H9 (cell line): Measurements from ENCODE around the gene KIR3DL3. TPM values are rescaled to one million over a fixed set of nuclear protein-coding genes. Genes with fewer than 3 reads are reported as not detected.
"Not testable (repeated sequence)": the region's sequence is repeated elsewhere in the genome, so short reads cannot be mapped to it uniquely, and the experiment has no call there.

Experiments used
- DNase-seq: peaks from one replicate; pipeline ENCODE4 v3.0.0-alpha.2; 2017
- H2AFZ ChIP-seq: one replicate; pipeline ENCODE4 v1.6.1; 2013; ENCODE audit warnings: mild to moderate bottlenecking, low read length, control low read depth, moderate library complexity
- H2AK5ac ChIP-seq: 2 replicates; pipeline ENCODE4 v1.6.1; 2013; ENCODE audit warnings: low read length, control low read depth, mixed read lengths; ENCODE audit not compliant: insufficient read length
- H2BK120ac ChIP-seq: one replicate; pipeline ENCODE4 v1.6.1; 2013; ENCODE audit warnings: low read depth, mild to moderate bottlenecking, low read length, control low read depth, inconsistent platforms; ENCODE audit not compliant: poor library complexity, severe bottlenecking
- H2BK12ac ChIP-seq: 2 replicates; pipeline ENCODE4 v1.6.1; 2013; ENCODE audit warnings: low read length, control low read depth, mixed read lengths, low read depth; ENCODE audit not compliant: insufficient read length
- H2BK15ac ChIP-seq: 2 replicates; pipeline ENCODE4 v1.6.1; 2013; ENCODE audit warnings: low read depth, low read length, control low read depth
- H2BK20ac ChIP-seq: one replicate; pipeline ENCODE4 v1.6.1; 2013; ENCODE audit warnings: low read depth, mild to moderate bottlenecking, low read length, control low read depth, inconsistent platforms; ENCODE audit not compliant: poor library complexity, severe bottlenecking
- H2BK5ac ChIP-seq: 2 replicates; pipeline ENCODE4 v1.6.1; 2013; ENCODE audit warnings: low read length, control low read depth, mixed read lengths; ENCODE audit not compliant: insufficient read length
- H3K14ac ChIP-seq: 2 replicates; pipeline ENCODE4 v1.6.1; 2013; ENCODE audit warnings: low read length, control low read depth; ENCODE audit not compliant: insufficient read depth
- H3K18ac ChIP-seq: 2 replicates; pipeline ENCODE4 v1.6.1; 2013; ENCODE audit warnings: low read depth, mild to moderate bottlenecking, mixed read lengths, low read length, control low read depth; ENCODE audit not compliant: insufficient read length
- H3K23ac ChIP-seq: 2 replicates; pipeline ENCODE4 v1.6.1; 2013; ENCODE audit warnings: low read length, control low read depth, mixed read lengths, low read depth; ENCODE audit not compliant: insufficient read length
- H3K23me2 ChIP-seq: 2 replicates; pipeline ENCODE4 v1.6.1; 2013; ENCODE audit warnings: low read depth, mild to moderate bottlenecking, mixed read lengths, low read length, control low read depth; ENCODE audit not compliant: insufficient read length, poor library complexity, severe bottlenecking
- H3K27ac ChIP-seq: 2 replicates; pipeline ENCODE4 v1.5.1; 2013; ENCODE audit warnings: low read length, control low read depth, mixed read lengths, low read depth; ENCODE audit not compliant: insufficient read length
- H3K27me3 ChIP-seq: 2 replicates; pipeline ENCODE4 v1.6.1; 2013; ENCODE audit warnings: low read length, control low read depth, inconsistent platforms; ENCODE audit not compliant: insufficient read depth
- H3K4ac ChIP-seq: 2 replicates; pipeline ENCODE4 v1.6.1; 2013; ENCODE audit warnings: low read depth, mild to moderate bottlenecking, control low read depth, inconsistent platforms, low read length, moderate library complexity
- H3K4me1 ChIP-seq: 2 replicates; pipeline ENCODE4 v1.6.1; 2013; ENCODE audit warnings: low read length, control low read depth, inconsistent platforms; ENCODE audit not compliant: insufficient read depth
- H3K4me2 ChIP-seq: 2 replicates; pipeline ENCODE4 v1.6.1; 2013; ENCODE audit warnings: low read length, control low read depth, mixed read lengths; ENCODE audit not compliant: insufficient read length, insufficient read depth
- H3K56ac ChIP-seq: 2 replicates; pipeline ENCODE4 v1.6.1; 2013; ENCODE audit warnings: low read depth, mild to moderate bottlenecking, mixed read lengths, low read length, control low read depth; ENCODE audit not compliant: insufficient read length
- H3K79me1 ChIP-seq: 2 replicates; pipeline ENCODE4 v1.6.1; 2013; ENCODE audit warnings: low read depth, mild to moderate bottlenecking, moderate library complexity, low read length, control low read depth, inconsistent platforms; ENCODE audit not compliant: insufficient read depth, poor library complexity, severe bottlenecking
- H3K79me2 ChIP-seq: 2 replicates; pipeline ENCODE4 v1.6.1; 2013; ENCODE audit warnings: low read length, control low read depth, inconsistent platforms; ENCODE audit not compliant: insufficient read depth
- H3K9ac ChIP-seq: 2 replicates; pipeline ENCODE4 v1.6.1; 2013; ENCODE audit warnings: low read length, control low read depth, mixed read lengths; ENCODE audit not compliant: insufficient read length; ENCODE audit errors: extremely low read depth
- H3K9me3 ChIP-seq: one replicate; pipeline ENCODE4 v1.6.1; 2013; ENCODE audit warnings: low read depth, low read length, inconsistent platforms; ENCODE audit not compliant: control insufficient read depth
- H3T11ph ChIP-seq: one replicate; pipeline ENCODE4 v1.6.1; 2013; ENCODE audit warnings: mild to moderate bottlenecking, low read length, control low read depth, inconsistent platforms
- H4K20me1 ChIP-seq: one replicate; pipeline ENCODE4 v1.6.1; 2013; ENCODE audit not compliant: control insufficient read depth, insufficient read length, insufficient read depth
- H4K5ac ChIP-seq: 2 replicates; pipeline ENCODE4 v1.6.1; 2013; ENCODE audit warnings: low read depth, mild to moderate bottlenecking, mixed read lengths, low read length, control low read depth; ENCODE audit not compliant: insufficient read length
- H4K8ac ChIP-seq: replicated peaks from 2 replicates; pipeline ENCODE4 v1.6.1; 2013; ENCODE audit warnings: low read length, control low read depth, mixed read lengths, low read depth; ENCODE audit not compliant: insufficient read length
- H4K91ac ChIP-seq: 2 replicates; pipeline ENCODE4 v1.6.1; 2013; ENCODE audit warnings: low read depth, mild to moderate bottlenecking, moderate library complexity, mixed read lengths, low read length, control low read depth; ENCODE audit not compliant: insufficient read length
- H3K27ac Mint-ChIP-seq, 3 experiments: 2 replicates in 2 of 3; 3 replicates in 1 of 3; pipeline ENCODE4 v1.8.0; 2020 to 2021; ENCODE audit warnings: mixed read lengths in 3 of 3, mild to moderate bottlenecking in 1 of 3, moderate library complexity in 1 of 3
- H3K27me3 Mint-ChIP-seq: 2 replicates; pipeline ENCODE4 v1.8.0; 2021; ENCODE audit warnings: low read depth, mild to moderate bottlenecking, moderate library complexity, mixed read lengths
- H3K36me3 Mint-ChIP-seq, 3 experiments: 2 replicates in 2 of 3; 3 replicates in 1 of 3; pipeline ENCODE4 v1.8.0; 2020 to 2021; ENCODE audit warnings: low read depth in 3 of 3, mixed read lengths in 3 of 3; ENCODE audit not compliant: insufficient read depth in 1 of 3
- H3K4me1 Mint-ChIP-seq, 2 experiments: 2 replicates each; pipeline ENCODE4 v1.8.0; 2020; ENCODE audit warnings: mixed read lengths in 2 of 2
- H3K4me3 Mint-ChIP-seq, 2 experiments: 2 replicates in 1 of 2; 3 replicates in 1 of 2; pipeline ENCODE4 v1.8.0; 2020 to 2021; ENCODE audit warnings: mild to moderate bottlenecking in 2 of 2, mixed read lengths in 2 of 2, moderate library complexity in 1 of 2
- H3K9me3 Mint-ChIP-seq, 2 experiments: 2 replicates in 1 of 2; 3 replicates in 1 of 2; pipeline ENCODE4 v1.8.0; 2020; ENCODE audit warnings: mild to moderate bottlenecking in 2 of 2, mixed read lengths in 2 of 2, moderate library complexity in 1 of 2
- WGBS: extraction: QIAGEN DNeasy Blood & Tissue Kit; methylation state at CpG from one replicate; pipeline ENCODE4 v1.1.7; 2013; ENCODE audit warnings: missing lambda C conversion rate, low lambda C conversion rate, mixed read lengths; ENCODE audit not compliant: insufficient read length; ENCODE audit errors: extremely low coverage; 5-methylcytosine and 5-hydroxymethylcytosine counted together
- total RNA-seq: library from RNA; stranded (reverse); gene quantifications from 2 replicates; pipeline ENCODE4 v1.2.1, GENCODE V29; 2021

Gene KIR3DL3
- total RNA-seq, 1 experiment from 2014 or later, result not detected

GRCh38 chr19:54758577-54758976, 34.3 kb downstream of the KIR3DL3 start:
- not testable (repeated sequence) for H3T11ph ChIP-seq, H2AFZ ChIP-seq, H3K27me3 Mint-ChIP-seq, H4K91ac ChIP-seq, H3K56ac ChIP-seq, H3K27ac ChIP-seq, H3K23me2 ChIP-seq, H3K4ac ChIP-seq, H3K4me1 ChIP-seq, H2BK120ac ChIP-seq, H3K79me2 ChIP-seq, H4K8ac ChIP-seq, H3K14ac ChIP-seq, H3K27me3 ChIP-seq, H3K79me1 ChIP-seq, H3K4me1 Mint-ChIP-seq, H2BK15ac ChIP-seq, H3K27ac Mint-ChIP-seq, H2BK12ac ChIP-seq, H2BK5ac ChIP-seq, H3K4me3 Mint-ChIP-seq, H4K20me1 ChIP-seq, H2BK20ac ChIP-seq, DNase-seq, H3K4me2 ChIP-seq, H3K18ac ChIP-seq, H4K5ac ChIP-seq, H3K9ac ChIP-seq, H3K23ac ChIP-seq, H2AK5ac ChIP-seq
- peaks cover 23 to 35% (median 26%) of the 10 kb centered on the region in 3 experiments; a peak in 6 of 7 replicates for H3K36me3 Mint-ChIP-seq
- H3K9me3 Mint-ChIP-seq, result peaks cover 86 to 90% of the 10 kb centered on the region in 2 experiments
- WGBS, result no CpG with 5 or more reads among the region's 6 CpGs
- H3K9me3 ChIP-seq, result peaks cover 61% of the 10 kb centered on the region

- H4K5ac ChIP-seq, H4K20me1 ChIP-seq, H3K23ac ChIP-seq, H3K27ac Mint-ChIP-seq, H4K8ac ChIP-seq, H2BK20ac ChIP-seq, H4K91ac ChIP-seq, H2BK15ac ChIP-seq, H3K9ac ChIP-seq, H3T11ph ChIP-seq, H2BK5ac ChIP-seq, H3K18ac ChIP-seq, H2BK120ac ChIP-seq, H3K4me2 ChIP-seq, H3K4me3 Mint-ChIP-seq, H3K27ac ChIP-seq, H2BK12ac ChIP-seq, H3K79me2 ChIP-seq, H2AFZ ChIP-seq, H3K23me2 ChIP-seq, H3K56ac ChIP-seq, H3K14ac ChIP-seq, H3K27me3 Mint-ChIP-seq, H3K27me3 ChIP-seq, DNase-seq, H2AK5ac ChIP-seq, H3K4ac ChIP-seq, H3K4me1 Mint-ChIP-seq, H3K79me1 ChIP-seq, H3K4me1 ChIP-seq: not testable (repeated sequence)
- peaks cover 51% of the 10 kb centered on the region for H3K9me3 ChIP-seq
- whole genome bisulfite sequencing, result no CpG with 5 or more reads among the region's 8 CpGs
- peaks cover 3 to 30% (median 16%) of the 10 kb centered on the region in 3 experiments; a peak in 6 of 7 replicates for H3K36me3 Mint-ChIP-seq
- peaks cover 88 to 90% of the 10 kb centered on the region in 2 experiments for H3K9me3 Mint-ChIP-seq
Observed at GRCh38 chr19:54764219-54764618, 40.0 kb downstream of the KIR3DL3 start.
